Hepatocyte (in vitro differentiated cells): ENCODE results near the gene DEDD. TPM values are rescaled to one million over a fixed set of nuclear protein-coding genes. Genes with fewer than 3 reads are reported as not detected.

Source experiments
- DNase-seq: peaks from one replicate; pipeline ENCODE4 v3.0.0-alpha.2; 2016; ENCODE audit warnings: low spot score
- H2AFZ ChIP-seq: fragments of 200-600 bp; sonication (generic); 2 replicates; pipeline ENCODE4 v1.6.0; 2016; ENCODE audit warnings: antibody characterized with exemption, mild to moderate bottlenecking
- H3K27ac ChIP-seq: fragments of 200-600 bp; sonication (generic); 2 replicates; pipeline ENCODE4 v1.5.1; 2016; ENCODE audit warnings: mild to moderate bottlenecking
- H3K27me3 ChIP-seq: fragments of 200-600 bp; sonication (generic); 2 replicates; pipeline ENCODE4 v1.6.1; 2016
- H3K36me3 ChIP-seq: fragments of 200-600 bp; sonication (generic); replicated peaks from 2 replicates; pipeline ENCODE4 v1.5.1; 2016; ENCODE audit warnings: low read depth; ENCODE audit not compliant: insufficient read depth
- H3K4me1 ChIP-seq: fragments of 200-600 bp; sonication (generic); 2 replicates; pipeline ENCODE4 v1.5.1; 2016; ENCODE audit warnings: mild to moderate bottlenecking, moderate library complexity; ENCODE audit not compliant: insufficient read depth
- H3K4me2 ChIP-seq: fragments of 200-600 bp; sonication (generic); 2 replicates; pipeline ENCODE4 v1.6.0; 2016
- H3K4me3 ChIP-seq: fragments of 200-600 bp; sonication (generic); 2 replicates; pipeline ENCODE4 v1.5.1; 2016; ENCODE audit warnings: mild to moderate bottlenecking
- H3K79me2 ChIP-seq: fragments of 200-600 bp; sonication (generic); 2 replicates; pipeline ENCODE4 v1.6.0; 2017; ENCODE audit warnings: mild to moderate bottlenecking
- H3K9me2 ChIP-seq: fragments of 200-600 bp; sonication (generic); replicated peaks from 2 replicates; pipeline ENCODE4 v1.6.0; 2017; ENCODE audit warnings: mild to moderate bottlenecking; ENCODE audit not compliant: insufficient read depth
- H3K9me3 ChIP-seq: fragments of 200-600 bp; sonication (generic); 2 replicates; pipeline ENCODE4 v1.5.1; 2016; ENCODE audit warnings: low read depth, mild to moderate bottlenecking
- H4K20me1 ChIP-seq: fragments of 200-600 bp; sonication (generic); 2 replicates; pipeline ENCODE4 v1.6.0; 2016; ENCODE audit warnings: mild to moderate bottlenecking; ENCODE audit not compliant: insufficient read depth, poor library complexity, severe bottlenecking
- EZH2 ChIP-seq: fragments of 200-600 bp; sonication (generic); IDR thresholded peaks from 2 replicates; pipeline ENCODE4 v1.6.1; 2016; ENCODE audit warnings: antibody characterized with exemption, mild to moderate bottlenecking, borderline replicate concordance
- EZH2phosphoT487 ChIP-seq: fragments of 200-600 bp; sonication (generic); IDR thresholded peaks from one replicate; pipeline ENCODE4 v1.6.1; 2018; ENCODE audit warnings: antibody characterized with exemption, mild to moderate bottlenecking, low read depth, moderate library complexity; ENCODE audit not compliant: unreplicated experiment, severe bottlenecking
- WGBS: methylation state at CpG from one replicate; pipeline ENCODE4 v1.1.6; 2016; ENCODE audit warnings: low lambda C conversion rate; ENCODE audit errors: missing lambda C conversion rate; 5-methylcytosine and 5-hydroxymethylcytosine counted together
- polyA plus RNA-seq: library from polyadenylated mRNA; unstranded; fragments of >200 nt; fragmentation: Nextera tagmentation; extraction: Ambion mirVana; gene quantifications from 2 replicates; pipeline ENCODE4 v1.2.1, GENCODE V29; 2016
- total RNA-seq: library from RNA; depleted of rRNA; stranded (reverse); fragments of >200 nt; gene quantifications from 2 replicates; pipeline ENCODE4 v1.2.3, GENCODE V29; 2014
- TF ChIP-seq, protein P1 (sequence below): fragments of 200-600 bp; sonication (generic); IDR thresholded peaks from 2 replicates; pipeline ENCODE4 v1.5.1; 2016; ENCODE audit warnings: antibody characterized with exemption, mild to moderate bottlenecking; ENCODE audit not compliant: poor library complexity

Gene DEDD
- total and polyA plus RNA-seq, 2 experiments from 2014 or later, result 21.8 to 27.1 TPM

DNA sequence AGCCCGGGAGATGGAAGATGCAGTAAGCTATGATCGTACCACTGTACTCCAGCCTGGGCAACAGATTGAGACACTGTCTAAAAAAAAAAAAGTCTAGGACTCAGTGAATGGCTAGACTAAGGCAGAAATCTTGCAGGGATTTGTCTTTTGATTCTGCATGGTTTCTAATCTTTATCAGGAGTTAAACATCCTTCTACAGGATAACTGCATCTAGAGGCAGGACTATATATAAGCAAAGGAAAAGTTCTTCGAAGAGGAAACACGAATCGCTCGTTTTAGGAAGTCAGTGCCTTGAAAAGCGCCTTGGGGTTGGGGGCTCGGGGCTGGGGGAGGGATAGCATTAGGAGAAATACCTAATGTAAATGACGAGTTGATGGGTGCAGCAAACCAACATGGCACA lies 20.7 kb upstream of the DEDD start:
- WGBS, result 25% methylated on average over 9 of the region's 9 CpGs
- no peaks in the 10 kb centered on the region for H3K9me2 ChIP-seq
- no peaks in the 10 kb centered on the region for H3K36me3 ChIP-seq
- peak overlapping the region; percentile 80 for H3K4me2 ChIP-seq
- no peaks in the 10 kb centered on the region for H3K27me3 ChIP-seq
- TF ChIP-seq EZH2 (no peak), EZH2phosphoT487 (no peak)
- TF ChIP-seq, protein P1, sequence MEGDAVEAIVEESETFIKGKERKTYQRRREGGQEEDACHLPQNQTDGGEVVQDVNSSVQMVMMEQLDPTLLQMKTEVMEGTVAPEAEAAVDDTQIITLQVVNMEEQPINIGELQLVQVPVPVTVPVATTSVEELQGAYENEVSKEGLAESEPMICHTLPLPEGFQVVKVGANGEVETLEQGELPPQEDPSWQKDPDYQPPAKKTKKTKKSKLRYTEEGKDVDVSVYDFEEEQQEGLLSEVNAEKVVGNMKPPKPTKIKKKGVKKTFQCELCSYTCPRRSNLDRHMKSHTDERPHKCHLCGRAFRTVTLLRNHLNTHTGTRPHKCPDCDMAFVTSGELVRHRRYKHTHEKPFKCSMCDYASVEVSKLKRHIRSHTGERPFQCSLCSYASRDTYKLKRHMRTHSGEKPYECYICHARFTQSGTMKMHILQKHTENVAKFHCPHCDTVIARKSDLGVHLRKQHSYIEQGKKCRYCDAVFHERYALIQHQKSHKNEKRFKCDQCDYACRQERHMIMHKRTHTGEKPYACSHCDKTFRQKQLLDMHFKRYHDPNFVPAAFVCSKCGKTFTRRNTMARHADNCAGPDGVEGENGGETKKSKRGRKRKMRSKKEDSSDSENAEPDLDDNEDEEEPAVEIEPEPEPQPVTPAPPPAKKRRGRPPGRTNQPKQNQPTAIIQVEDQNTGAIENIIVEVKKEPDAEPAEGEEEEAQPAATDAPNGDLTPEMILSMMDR, result no peak
- peak overlapping the region; percentile 59 for H2AFZ ChIP-seq
- no peaks in the 10 kb centered on the region for H4K20me1 ChIP-seq
- no peaks in the 10 kb centered on the region for H3K9me3 ChIP-seq
- peak overlapping the region; percentile 97 for H3K27ac ChIP-seq
- no peak for DNase-seq
- peaks cover 8% of the 10 kb centered on the region for H3K4me1 ChIP-seq
- H3K79me2 ChIP-seq, result peaks cover 19% of the 10 kb centered on the region
- peak overlapping the region; percentile 65 for H3K4me3 ChIP-seq

DNA sequence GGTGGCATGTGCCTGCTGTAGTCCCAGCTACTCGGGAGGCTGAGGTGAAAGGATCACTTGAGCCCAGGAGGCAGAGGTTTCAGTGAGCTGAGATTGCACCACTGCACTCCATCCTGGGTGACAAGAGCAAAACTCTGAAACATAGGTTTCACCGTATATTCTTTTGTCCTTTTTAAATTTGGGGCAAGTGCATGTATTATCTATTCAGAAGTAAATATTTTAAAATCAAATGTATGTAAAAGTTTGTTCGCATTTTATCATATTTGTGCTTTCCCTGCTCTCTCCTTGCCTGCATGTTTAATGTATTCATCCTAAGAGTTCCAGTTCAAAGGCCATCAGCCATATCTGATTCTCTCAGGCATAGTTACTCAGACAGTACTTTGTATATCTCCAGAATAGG lies 13.4 kb upstream of the DEDD start:
- H2AFZ ChIP-seq, result no peak overlapping the region
- no peaks in the 10 kb centered on the region for H3K27me3 ChIP-seq
- no peak overlapping the region for H3K4me2 ChIP-seq
- no peaks in the 10 kb centered on the region for H4K20me1 ChIP-seq
- DNase-seq, result no peak
- H3K4me3 ChIP-seq, result no peak overlapping the region
- H3K4me1 ChIP-seq, result no peaks in the 10 kb centered on the region
- 84% methylated on average over 3 of the region's 3 CpGs for WGBS
- no peaks in the 10 kb centered on the region for H3K9me3 ChIP-seq
- TF ChIP-seq EZH2 (no peak), EZH2phosphoT487 (no peak)
- TF ChIP-seq, protein P1, result no peak
- H3K36me3 ChIP-seq, result no peaks in the 10 kb centered on the region
- H3K27ac ChIP-seq, result no peak overlapping the region
- no peaks in the 10 kb centered on the region for H3K9me2 ChIP-seq
- no peaks in the 10 kb centered on the region for H3K79me2 ChIP-seq

DNA sequence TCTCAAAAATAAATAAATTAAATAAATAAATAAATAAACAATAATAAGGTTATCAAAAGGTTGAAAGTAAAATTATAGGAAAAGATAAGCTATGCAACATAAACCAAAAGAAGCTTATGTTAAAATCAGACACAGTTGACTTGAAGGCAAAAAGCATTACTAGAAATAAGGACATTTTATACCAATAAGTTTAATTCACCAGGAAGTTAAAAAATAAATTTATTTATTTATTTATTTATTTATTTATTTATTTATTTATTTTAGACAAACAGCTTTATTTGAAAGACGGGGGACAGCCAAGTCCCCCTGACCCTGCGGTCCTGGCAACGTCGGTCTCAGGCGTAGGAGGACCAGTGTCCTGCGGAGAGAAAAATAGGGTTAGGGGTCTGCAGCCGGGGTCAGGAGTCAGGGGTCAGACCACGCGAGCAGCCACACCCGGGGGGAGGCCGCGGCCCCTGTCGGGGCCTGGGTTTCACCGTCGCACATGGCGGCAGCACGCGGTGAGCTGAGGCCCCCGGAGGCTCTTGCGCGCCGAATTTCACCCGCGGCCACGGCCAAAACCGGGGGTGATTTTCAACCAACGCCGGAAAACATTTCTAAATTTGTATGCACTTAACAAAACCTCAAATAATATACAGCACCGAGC lies 8.4 kb upstream of the DEDD start:
- H3K27me3 ChIP-seq, result no peaks in the 10 kb centered on the region
- H3K9me2 ChIP-seq, result no peaks in the 10 kb centered on the region
- DNase-seq, result no peak
- H3K4me1 ChIP-seq, result no peaks in the 10 kb centered on the region
- H3K36me3 ChIP-seq, result no peaks in the 10 kb centered on the region
- H3K4me2 ChIP-seq, result no peak overlapping the region
- no peak overlapping the region for H2AFZ ChIP-seq
- TF ChIP-seq EZH2phosphoT487 (no peak), EZH2 (no peak)
- TF ChIP-seq, protein P1, result no peak
- H3K27ac ChIP-seq, result no peak overlapping the region
- H4K20me1 ChIP-seq, result no peaks in the 10 kb centered on the region
- no peak overlapping the region for H3K4me3 ChIP-seq
- 97% methylated on average over 28 of the region's 29 CpGs for WGBS
- H3K9me3 ChIP-seq, result no peaks in the 10 kb centered on the region
- H3K79me2 ChIP-seq, result peaks cover 9% of the 10 kb centered on the region
